Upper lobe of left lung (tissue), 6 donors: ENCODE results near the gene NR3C2. TPM values are rescaled to one million over a fixed set of nuclear protein-coding genes. Genes with fewer than 3 reads are reported as not detected.

Experiments used
- ATAC-seq, 2 donors: fragments of 200-7000 bp; cut with Tn5 transposase; one replicate each; pipeline ENCODE4 v1.9.1; 2022; ENCODE audit warnings: mild to moderate bottlenecking in 2 of 2, moderate library complexity in 2 of 2; ENCODE audit not compliant: low FRiP score in 2 of 2
- DNase-seq, 2 donors: peaks; one replicate each; pipeline ENCODE4 v3.0.0-alpha.2; 2019 to 2020
- H3K27ac ChIP-seq, 4 donors: fragments of 200-600 bp; sonication (generic); one replicate each; pipeline ENCODE4 v1.5.1; 2016 to 2019
- H3K27me3 ChIP-seq, 4 donors: fragments of 200-600 bp; sonication (generic); one replicate each; pipeline ENCODE4 v1.5.1; 2017 to 2019
- H3K36me3 ChIP-seq, 4 donors: fragments of 200-600 bp; sonication (generic); one replicate each; pipeline ENCODE4 v1.5.1; 2016 to 2019
- H3K4me1 ChIP-seq, 4 donors: fragments of 200-600 bp; sonication (generic); one replicate each; pipeline ENCODE4 v1.5.1; 2018 to 2019
- H3K4me3 ChIP-seq, 4 donors: fragments of 200-600 bp; sonication (generic); one replicate each; pipeline ENCODE4 v1.5.1; 2017 to 2019; ENCODE audit warnings: mild to moderate bottlenecking in 2 of 4, moderate library complexity in 1 of 4
- H3K9me3 ChIP-seq, 4 donors: fragments of 200-600 bp; sonication (generic); one replicate each; pipeline ENCODE4 v1.5.1; 2018 to 2019
- EP300 ChIP-seq, 4 donors: sonication (generic); formaldehyde crosslinking; IDR thresholded peaks; one replicate each; pipeline ENCODE4 v1.5.1; 2017; ENCODE audit warnings: antibody characterized with exemption in 4 of 4, control low read depth in 2 of 4
- POLR2A ChIP-seq, 4 donors: fragments of 450-650 bp; IDR thresholded peaks; one replicate each; pipeline ENCODE4 v1.5.1; 2016 to 2017; ENCODE audit warnings: antibody characterized with exemption in 4 of 4, mild to moderate bottlenecking in 2 of 4
- POLR2AphosphoS5 ChIP-seq, 2 donors: sonication (generic); formaldehyde crosslinking; IDR thresholded peaks; one replicate each; pipeline ENCODE4 v1.5.1; 2017; ENCODE audit warnings: antibody characterized with exemption in 2 of 2
- WGBS, 2 donors: methylation state at CpG; one replicate each; pipeline ENCODE4 v1.1.5; 2017 to 2018; 5-methylcytosine and 5-hydroxymethylcytosine counted together
- total RNA-seq, 6 donors: library from RNA; depleted of rRNA in 4 of 6; stranded (reverse); fragments of >200 nt in 4 of 6; gene quantifications; one replicate each; pipeline versions ENCODE4 v1.1.0 to v1.2.1, GENCODE V29; 2016 to 2021
- TF ChIP-seq, protein P1 (sequence below), 6 experiments: fragments of 450-650 bp in 4 of 6; fragments of 200-600 bp in 2 of 6; sonication (generic) in 2 of 6; IDR thresholded peaks; one replicate each; pipeline ENCODE4 v1.5.1; 2016 to 2019; ENCODE audit warnings: antibody characterized with exemption in 6 of 6
- donor health status: DM: no; HTN: no; CAD: no; lungs with moderate emphysema.
- donor health status: DM: no; HTN: yes; CAD: no; lungs with severe emphysema.

NR3C2 gene
- total RNA-seq, 6 donors from 2014 or later = 10.3 to 39.8 (median 23.7) TPM

DNA sequence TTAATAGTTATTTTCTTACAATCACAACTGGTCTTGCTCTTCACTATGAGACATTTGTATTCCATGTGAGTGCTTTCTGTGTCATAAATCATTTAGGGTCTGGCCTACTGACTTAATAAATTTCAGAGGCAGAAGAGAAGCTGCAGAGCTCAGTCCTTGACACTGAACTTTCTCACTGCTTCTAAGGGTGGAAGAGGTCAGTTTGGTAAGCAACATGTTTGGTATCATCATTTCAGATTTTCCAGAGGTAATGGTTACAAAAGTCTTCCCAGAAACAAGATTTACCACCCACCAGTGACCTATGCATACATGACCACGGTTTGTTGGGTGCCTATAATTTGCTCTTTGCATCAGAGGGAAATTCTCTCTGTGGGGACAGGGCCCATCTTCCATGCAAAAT lies 148.6 kb downstream of the NR3C2 start:
- Histone ChIP-seq H3K36me3 (no peaks in the 10 kb centered on the region), H3K27ac (no peak overlapping the region), H3K4me3 (no peak overlapping the region), H3K27me3 (no peaks in the 10 kb centered on the region), H3K9me3 (no peaks in the 10 kb centered on the region), H3K4me1 (peaks cover 0 to 16% (median 5%) of the 10 kb centered on the region in 4 donors)
- TF ChIP-seq, protein P1, sequence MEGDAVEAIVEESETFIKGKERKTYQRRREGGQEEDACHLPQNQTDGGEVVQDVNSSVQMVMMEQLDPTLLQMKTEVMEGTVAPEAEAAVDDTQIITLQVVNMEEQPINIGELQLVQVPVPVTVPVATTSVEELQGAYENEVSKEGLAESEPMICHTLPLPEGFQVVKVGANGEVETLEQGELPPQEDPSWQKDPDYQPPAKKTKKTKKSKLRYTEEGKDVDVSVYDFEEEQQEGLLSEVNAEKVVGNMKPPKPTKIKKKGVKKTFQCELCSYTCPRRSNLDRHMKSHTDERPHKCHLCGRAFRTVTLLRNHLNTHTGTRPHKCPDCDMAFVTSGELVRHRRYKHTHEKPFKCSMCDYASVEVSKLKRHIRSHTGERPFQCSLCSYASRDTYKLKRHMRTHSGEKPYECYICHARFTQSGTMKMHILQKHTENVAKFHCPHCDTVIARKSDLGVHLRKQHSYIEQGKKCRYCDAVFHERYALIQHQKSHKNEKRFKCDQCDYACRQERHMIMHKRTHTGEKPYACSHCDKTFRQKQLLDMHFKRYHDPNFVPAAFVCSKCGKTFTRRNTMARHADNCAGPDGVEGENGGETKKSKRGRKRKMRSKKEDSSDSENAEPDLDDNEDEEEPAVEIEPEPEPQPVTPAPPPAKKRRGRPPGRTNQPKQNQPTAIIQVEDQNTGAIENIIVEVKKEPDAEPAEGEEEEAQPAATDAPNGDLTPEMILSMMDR (IDR thresholded peaks at IDR 0.05) = no peak
- TF ChIP-seq POLR2A (IDR thresholded peaks at IDR 0.05) (no peak), POLR2AphosphoS5 (IDR thresholded peaks at IDR 0.05) (no peak), EP300 (IDR thresholded peaks at IDR 0.05) (no peak)
- DNase-seq = no peak
- no peak for ATAC-seq
- WGBS, 2 donors = 91 to 95% methylated on average over 1 of the region's 1 CpG

DNA sequence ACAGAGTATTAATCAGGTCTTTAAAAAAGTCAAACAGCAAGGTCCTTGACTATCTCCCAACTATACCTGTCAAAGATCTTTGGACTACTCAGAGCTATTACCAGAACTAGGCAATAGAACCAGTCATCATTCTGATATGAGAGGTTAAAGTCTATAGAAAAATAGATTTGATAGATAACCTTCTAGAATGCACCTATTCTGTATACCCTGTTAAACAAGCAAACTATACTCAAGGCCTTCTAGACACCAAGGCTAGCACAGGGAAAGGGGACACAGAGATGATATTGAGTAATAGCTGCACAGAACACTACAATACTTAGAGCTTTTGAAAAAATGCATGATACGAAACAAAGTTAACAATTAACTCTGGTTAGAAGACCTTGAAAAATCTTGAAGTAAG lies 149.5 kb downstream of the NR3C2 start:
- ATAC-seq (no peak), DNase-seq (no peak)
- no peaks in the 10 kb centered on the region for H3K9me3 ChIP-seq
- no peaks in the 10 kb centered on the region for H3K27me3 ChIP-seq
- TF ChIP-seq, protein P1 (IDR thresholded peaks at IDR 0.05) = no peak
- TF ChIP-seq POLR2A (IDR thresholded peaks at IDR 0.05) (no peak), EP300 (IDR thresholded peaks at IDR 0.05) (no peak), POLR2AphosphoS5 (IDR thresholded peaks at IDR 0.05) (no peak)
- H3K4me1 ChIP-seq = peaks cover 0 to 19% (median 5%) of the 10 kb centered on the region in 4 donors
- no peak overlapping the region for H3K4me3 ChIP-seq
- WGBS, 2 donors = 76% methylated on average over 1 of the region's 1 CpG
- H3K27ac ChIP-seq = no peak overlapping the region
- no peaks in the 10 kb centered on the region for H3K36me3 ChIP-seq

DNA sequence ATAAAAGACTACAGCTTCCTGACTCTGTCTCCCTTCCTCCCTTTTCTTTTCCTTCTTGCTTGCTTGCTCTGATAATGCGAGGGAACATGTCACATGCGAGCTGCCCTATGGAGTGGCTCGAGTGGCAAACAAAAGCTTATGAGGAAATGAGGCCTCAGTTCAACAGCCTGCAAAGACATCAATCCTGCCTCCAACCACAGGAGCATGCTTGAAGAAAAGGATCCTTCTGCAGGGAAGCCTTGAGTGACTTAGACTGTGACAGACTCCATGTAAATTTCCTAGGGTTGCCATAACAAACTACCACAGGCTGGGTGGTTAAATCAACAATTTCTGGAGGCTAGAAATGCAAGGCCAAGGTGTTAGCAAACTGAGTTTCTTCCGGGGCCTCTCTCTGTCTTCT lies 152.5 kb downstream of the NR3C2 start:
- no peak for TF ChIP-seq POLR2AphosphoS5 (IDR thresholded peaks at IDR 0.05)
- TF ChIP-seq, protein P1 (IDR thresholded peaks at IDR 0.05) = no peak
- H3K4me3 ChIP-seq = no peak overlapping the region
- peaks cover 0 to 24% (median 12%) of the 10 kb centered on the region in 4 donors for H3K4me1 ChIP-seq
- peak overlapping the region in 1 of 4 donors; percentile 17 for H3K27ac ChIP-seq
- 51 to 73% methylated on average over 4 of the region's 4 CpGs for WGBS, 2 donors
- peak in 1 of 2 donors; percentile 46 for ATAC-seq
- H3K36me3 ChIP-seq = no peaks in the 10 kb centered on the region
- H3K27me3 ChIP-seq = no peaks in the 10 kb centered on the region
- peak in 1 of 2 donors; percentile 64 for DNase-seq
- no peaks in the 10 kb centered on the region for H3K9me3 ChIP-seq

DNA sequence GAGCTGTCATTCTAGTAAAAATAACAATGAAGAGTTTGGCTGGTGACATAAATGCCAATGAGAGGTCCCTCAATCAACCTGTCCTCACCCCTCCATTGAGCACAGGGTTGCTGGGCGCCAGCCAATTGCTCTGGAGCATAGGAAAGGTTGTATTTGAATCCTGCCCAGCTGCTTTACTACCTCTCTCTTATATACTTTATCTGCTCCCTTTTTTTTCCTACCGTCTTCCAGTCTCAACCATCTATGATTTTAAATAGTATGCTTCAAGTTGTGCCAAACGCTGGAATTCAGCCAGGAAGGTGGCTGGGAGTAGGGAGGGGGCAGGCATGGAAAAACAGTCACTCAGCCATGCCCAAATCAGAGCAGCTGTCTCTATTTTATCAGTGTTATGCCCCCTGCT lies 153.8 kb downstream of the NR3C2 start:
- H3K4me1 ChIP-seq = peaks cover 4 to 25% (median 13%) of the 10 kb centered on the region in 4 donors
- H3K27me3 ChIP-seq = no peaks in the 10 kb centered on the region
- H3K4me3 ChIP-seq = no peak overlapping the region
- DNase-seq = no peak
- TF ChIP-seq EP300 (IDR thresholded peaks at IDR 0.05) (no peak), POLR2A (IDR thresholded peaks at IDR 0.05) (no peak), POLR2AphosphoS5 (IDR thresholded peaks at IDR 0.05) (no peak)
- TF ChIP-seq, protein P1 (IDR thresholded peaks at IDR 0.05) = no peak
- no peaks in the 10 kb centered on the region for H3K36me3 ChIP-seq
- H3K27ac ChIP-seq = no peak overlapping the region
- H3K9me3 ChIP-seq = no peaks in the 10 kb centered on the region
- WGBS, 2 donors = 25 to 35% methylated on average over 3 of the region's 3 CpGs
- ATAC-seq = no peak

DNA sequence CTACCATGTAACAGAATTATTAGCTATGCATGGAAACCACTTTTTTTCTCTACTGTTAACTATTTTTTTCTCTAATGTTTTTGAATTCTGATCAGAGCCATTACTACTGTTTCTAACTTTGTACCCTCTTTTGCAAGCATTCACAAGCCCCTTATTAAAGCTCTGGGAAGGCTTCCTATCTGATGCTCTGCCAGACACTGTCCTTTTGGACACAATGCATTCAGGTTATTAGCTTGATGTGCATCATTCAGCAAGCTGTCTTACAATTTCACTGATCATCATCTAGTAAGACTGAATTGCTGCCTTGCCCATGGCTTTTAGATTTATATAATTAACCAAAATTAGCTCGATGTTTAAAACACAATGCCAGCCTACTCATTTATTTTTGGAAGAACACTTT lies 155.1 kb downstream of the NR3C2 start:
- WGBS, 2 donors = 69 to 73% methylated on average over 1 of the region's 1 CpG
- no peak for ATAC-seq
- Histone ChIP-seq H3K27ac (no peak overlapping the region), H3K9me3 (no peaks in the 10 kb centered on the region), H3K4me1 (peaks cover 4 to 24% (median 14%) of the 10 kb centered on the region in 4 donors), H3K27me3 (no peaks in the 10 kb centered on the region), H3K4me3 (no peak overlapping the region), H3K36me3 (no peaks in the 10 kb centered on the region)
- no peak for TF ChIP-seq EP300 (IDR thresholded peaks at IDR 0.05)
- no peak for TF ChIP-seq POLR2AphosphoS5 (IDR thresholded peaks at IDR 0.05)
- TF ChIP-seq POLR2A (IDR thresholded peaks at IDR 0.05) = no peak
- TF ChIP-seq, protein P1 (IDR thresholded peaks at IDR 0.05) = no peak
- no peak for DNase-seq
